HG03378 (cell line): Measurements from ENCODE around the gene STRIP2.
"Not testable (repeated sequence)": the region's sequence is repeated elsewhere in the genome, so short reads cannot be mapped to it uniquely, and the experiment has no call there.

Experiments used
- ATAC-seq: cut with Tn5 transposase; IDR thresholded peaks from one replicate; pipeline ENCODE4 v1.9.1; 2021; ENCODE audit warnings: mild to moderate bottlenecking, moderate library complexity; ENCODE audit not compliant: unreplicated experiment

Gene STRIP2

DNA sequence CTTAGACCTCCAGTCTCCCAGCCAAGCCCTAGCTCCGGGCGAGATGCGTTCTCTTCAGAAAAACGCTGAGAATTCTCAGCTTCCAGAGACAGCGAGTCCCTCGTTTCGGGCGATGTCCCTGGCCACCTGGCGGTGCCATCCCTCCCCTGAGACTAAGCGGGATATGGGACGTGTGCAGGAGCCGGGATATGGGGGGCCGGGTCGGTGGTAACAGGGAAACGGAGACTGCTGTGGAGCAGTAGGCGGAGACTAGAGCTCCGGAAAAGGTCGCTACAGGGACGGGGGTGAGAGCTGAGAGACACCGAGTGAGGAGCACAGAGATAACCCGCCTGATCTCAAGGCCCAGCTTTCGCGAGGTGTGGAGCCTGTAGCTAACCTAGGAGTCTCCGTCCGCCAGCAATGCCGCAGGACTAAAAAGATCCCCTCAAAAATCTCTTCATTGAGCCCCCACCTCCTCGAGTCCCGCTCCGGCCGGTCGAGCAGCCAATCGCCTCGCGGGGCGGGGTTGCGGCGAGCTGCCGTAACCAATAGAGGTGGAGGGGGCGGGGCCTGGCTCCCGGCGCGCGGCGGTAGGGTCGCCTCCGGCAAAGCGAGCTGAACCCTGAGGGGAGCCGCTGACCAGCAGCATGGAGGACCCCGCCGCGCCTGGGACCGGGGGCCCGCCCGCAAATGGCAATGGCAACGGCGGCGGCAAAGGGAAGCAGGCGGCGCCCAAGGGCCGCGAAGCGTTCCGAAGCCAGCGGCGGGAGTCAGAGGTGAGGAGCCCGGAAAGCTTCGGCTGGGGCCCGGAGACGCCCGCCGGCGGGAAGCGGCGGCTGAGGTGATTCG is at the start of gene STRIP2:
Gene STRIP2 (plus strand): TSS at position 586 of the 828 bp plus-strand sequence. CDS start 41 bp downstream, at position 627.
- peak; percentile 85 for ATAC-seq

- ATAC-seq = no peak
These were observed 49.1 kb upstream of the STRIP2 start for GRCh38 chr7:129385116-129385515.

DNA sequence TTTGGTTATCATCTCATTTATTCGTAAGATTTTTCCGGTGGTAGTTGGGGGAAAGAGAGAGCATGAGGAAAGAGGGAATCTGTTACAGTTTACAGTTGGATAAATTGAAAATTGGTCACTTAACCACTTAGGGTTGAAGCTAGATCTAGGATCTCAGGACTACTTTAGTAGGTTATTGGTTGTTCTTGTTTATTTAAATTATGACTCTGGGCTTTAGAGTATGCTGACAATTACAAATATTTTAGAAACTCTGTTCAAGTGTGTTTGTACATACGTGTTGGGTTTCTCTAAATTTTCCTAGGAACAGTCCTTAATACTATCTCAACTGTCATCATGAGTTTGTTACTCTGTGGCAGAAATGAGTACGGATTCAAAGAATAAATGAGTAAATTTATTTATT is 48.6 kb upstream of the STRIP2 start:
- no peak for ATAC-seq

DNA sequence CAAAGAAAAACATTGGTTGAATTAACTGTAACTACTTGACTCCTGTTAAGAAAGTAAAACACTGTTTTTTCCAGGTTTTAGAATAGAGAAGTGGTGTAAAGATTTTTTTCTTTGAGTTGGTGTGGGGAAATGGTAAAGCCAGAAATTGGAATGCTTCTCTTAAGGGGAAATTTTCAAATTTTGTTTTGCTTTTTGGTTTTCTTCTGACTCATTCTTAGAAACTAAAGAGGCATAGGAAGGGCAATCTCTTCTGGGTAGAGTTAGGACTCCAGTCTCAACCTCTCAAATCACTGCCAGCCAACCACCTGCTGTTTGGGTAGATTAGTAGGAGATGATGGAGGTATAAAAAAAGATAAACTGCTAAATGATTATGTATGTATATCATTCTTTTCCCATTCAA is 47.7 kb upstream of the STRIP2 start:
- ATAC-seq = no peak

GRCh38 chr7:129387537-129387936 is 46.7 kb upstream of the STRIP2 start:
- no peak for ATAC-seq

DNA sequence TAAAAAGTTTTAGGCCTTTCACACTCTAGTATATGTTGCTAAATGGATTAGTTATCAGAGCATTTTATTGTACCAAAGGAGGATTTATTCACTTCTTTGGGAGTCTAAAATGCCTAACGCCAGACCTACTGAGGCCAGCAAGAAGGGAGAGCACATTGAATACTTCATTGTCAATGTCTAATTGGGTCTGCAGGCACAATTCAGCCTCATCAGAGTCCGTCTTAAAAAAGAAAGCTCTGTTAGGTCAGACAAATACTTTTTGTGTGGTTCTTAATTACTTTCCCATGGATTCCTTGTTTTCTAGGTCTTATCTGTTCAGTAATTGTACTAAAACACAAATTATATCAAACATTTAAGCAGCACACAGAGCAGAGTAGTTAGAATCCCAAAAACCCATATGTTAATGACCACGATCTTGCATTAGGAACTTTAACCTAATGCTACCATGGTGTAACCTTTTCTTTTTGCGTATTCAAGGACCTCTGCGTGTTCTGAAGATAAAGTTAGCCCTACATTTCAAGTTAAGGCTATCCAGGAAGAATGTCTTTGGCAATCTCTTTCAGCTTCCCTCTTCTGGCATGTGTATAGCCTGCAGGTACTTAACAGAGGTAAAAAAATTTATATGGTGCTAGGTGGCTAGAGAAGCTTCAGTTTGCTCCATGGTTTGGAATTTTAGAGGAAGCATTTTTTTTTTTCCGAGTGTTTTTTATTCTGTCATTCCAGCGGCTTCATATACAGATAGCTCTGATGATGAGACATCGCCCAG is 45.7 kb upstream of the STRIP2 start:
- ATAC-seq = no peak

- ATAC-seq = no peak
These were observed 44.4 kb upstream of the STRIP2 start for GRCh38 chr7:129389829-129390228.

- no peak for ATAC-seq
These were observed 43.9 kb upstream of the STRIP2 start for GRCh38 chr7:129390314-129390713.

- ATAC-seq = no peak
These were observed 42.6 kb upstream of the STRIP2 start for GRCh38 chr7:129391546-129392171.

DNA sequence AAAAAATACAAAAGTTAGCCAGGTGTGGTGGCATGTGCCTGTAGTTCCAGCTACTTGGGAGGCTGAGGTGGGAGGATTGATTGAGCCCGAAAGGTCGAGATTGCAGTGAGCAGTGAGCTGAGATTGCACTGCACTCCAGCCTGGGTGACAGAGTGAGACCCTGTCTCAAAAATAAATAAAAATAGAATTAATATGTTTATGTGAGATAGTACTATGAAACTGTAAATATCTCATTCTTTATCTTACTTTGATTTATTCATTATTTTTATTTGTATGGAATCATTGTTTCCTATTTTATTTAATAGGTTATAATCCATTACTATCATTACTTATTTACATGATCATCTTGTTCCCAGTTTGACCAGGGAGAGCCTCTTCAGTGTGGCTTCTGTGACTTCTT is 41.0 kb upstream of the STRIP2 start:
- no peak for ATAC-seq

- ATAC-seq = no peak
These were observed 40.1 kb upstream of the STRIP2 start for GRCh38 chr7:129394101-129394500.

DNA sequence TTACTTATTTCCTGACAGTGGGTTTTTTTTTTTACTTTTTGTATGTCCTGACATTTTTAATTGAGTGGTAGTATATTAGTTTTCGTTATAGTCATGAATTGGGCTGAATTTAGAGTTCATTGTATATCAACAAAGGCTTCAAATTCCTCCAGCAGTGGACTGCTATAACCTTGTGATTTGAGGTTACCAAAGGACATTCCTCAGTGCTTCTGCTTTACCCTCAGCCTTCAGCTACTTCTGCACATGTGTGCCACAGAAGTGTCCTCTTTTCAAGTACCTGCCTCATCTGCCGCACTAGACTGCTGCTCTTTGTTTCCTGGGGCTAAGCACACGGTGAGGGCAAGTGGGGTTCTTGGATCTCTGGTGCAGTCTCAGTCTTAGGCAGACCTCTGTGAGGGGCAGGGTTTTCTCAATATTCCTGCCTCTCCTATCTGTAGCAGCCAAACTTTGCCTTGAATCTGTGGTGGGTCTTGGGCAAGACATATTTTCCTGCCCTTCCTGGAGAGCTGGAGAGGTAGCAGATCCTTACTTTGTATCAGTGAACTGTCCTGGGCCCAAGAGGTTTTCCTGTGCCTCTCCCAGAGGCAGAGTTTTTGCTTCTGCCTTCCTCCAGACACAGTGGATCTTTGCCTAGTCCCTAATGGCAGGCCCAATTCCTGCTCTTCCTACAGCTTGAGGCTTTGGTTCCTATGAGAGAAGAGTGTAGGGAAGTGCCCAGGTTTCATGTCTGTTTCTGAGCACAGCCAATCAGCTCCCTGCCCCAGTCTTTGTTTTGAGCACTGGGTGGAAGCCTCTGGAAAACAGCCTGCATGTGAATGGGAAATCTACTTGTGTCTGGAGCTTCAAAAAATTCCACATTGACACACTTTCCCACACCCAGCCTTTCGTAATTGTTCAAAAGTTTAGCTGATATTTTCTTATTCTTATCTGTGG is 39.0 kb upstream of the STRIP2 start:
- ATAC-seq = no peak

DNA sequence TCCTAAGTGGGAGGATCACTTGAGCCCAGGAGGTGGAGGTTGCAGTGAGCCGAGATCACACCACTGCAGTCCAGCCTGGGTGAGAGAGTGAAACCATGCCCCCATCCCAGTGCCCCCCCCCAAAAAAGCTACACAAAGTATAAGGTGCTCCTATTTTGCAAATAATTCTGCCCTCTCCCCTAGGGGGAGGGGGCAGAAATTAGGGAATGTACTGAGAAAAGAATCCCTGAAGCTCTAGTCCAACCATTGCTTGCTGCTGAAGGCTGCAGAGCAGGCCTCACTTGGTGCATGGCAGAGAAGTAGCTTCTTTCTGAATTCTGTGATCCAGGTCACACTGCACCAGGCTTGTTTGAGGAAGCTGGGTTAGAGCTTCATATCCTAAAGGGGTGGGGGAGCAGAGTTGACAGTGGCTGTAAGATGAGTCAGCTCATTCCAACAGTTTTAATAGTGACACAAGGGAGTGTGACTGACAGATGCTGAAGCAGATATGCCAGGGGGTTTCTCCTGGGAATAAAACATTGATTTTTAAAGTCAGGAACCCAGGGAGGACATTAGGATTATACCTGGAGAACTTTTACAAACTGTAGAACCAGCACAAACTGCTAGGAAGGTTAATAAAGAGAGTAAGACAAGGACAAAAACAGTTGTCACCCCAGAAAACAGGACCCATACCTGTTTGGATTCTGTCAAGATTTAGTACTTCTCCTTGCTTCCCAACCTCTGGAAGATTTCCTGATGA is 32.8 kb upstream of the STRIP2 start:
- ATAC-seq = no peak

- ATAC-seq = peak; percentile 82
These were observed 32.0 kb upstream of the STRIP2 start for GRCh38 chr7:129401967-129402860.

DNA sequence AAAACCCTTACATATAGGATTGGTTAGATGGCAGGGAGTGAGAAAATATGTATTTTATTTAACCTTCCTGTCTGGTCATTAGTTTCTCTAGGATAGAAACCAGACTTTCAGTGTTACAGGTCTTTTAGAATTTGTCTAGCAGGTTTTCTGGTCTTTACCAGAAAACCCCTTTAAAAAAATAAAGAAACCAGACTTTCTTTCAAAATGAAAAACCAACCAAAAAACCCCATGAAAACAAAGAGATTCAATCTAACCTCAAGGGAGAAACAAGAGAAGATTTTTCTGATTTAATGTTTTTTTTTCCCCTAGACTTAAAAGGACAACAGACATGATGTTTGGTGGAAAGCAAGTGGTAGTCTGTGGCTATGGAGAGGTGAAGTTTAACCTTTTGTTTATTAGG is 28.7 kb upstream of the STRIP2 start:
- no peak for ATAC-seq

GRCh38 chr7:129410238-129410637 is 24.0 kb upstream of the STRIP2 start:
- not testable (repeated sequence) for ATAC-seq

GRCh38 chr7:129412501-129412900 is 21.7 kb upstream of the STRIP2 start:
- ATAC-seq = no peak

GRCh38 chr7:129417073-129417472 is 17.2 kb upstream of the STRIP2 start:
- ATAC-seq = no peak

DNA sequence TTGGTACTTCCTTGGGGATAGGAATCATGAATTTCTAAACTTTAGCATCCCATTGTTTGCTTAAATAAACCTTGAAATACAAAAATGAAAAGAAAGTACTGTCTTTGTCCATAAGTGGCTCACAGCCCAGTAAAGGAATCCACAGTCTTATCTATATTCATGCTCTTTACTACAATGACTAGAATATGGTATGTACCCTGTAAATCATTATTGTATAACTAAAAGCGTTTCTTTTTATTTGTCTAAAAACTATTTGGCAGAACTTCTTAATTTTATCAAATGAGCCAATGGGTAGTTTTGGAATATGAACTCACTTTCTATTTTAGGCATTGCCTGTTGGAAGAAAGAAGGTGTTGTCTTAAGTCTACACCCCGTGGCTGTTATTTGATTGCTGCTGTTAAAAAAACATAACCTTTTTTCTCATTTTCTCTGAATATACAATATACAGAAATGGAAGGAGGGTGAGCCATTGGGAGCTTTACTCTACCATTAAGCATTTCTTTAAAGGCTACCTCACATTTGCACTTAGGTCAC is 12.4 kb upstream of the STRIP2 start:
- no peak for ATAC-seq
